Lower leg skin (tissue), 4 donors: ENCODE results near the gene DBI. TPM values are rescaled to one million over a fixed set of nuclear protein-coding genes. Genes with fewer than 3 reads are reported as not detected.

Source experiments
- DNase-seq, 2 donors: peaks; one replicate each; pipeline ENCODE4 v3.0.0-alpha.2; 2019; ENCODE audit warnings: low spot score in 2 of 2
- H3K4me3 ChIP-seq: fragments of 200-600 bp; sonication (generic); 2 replicates; pipeline ENCODE4 v1.5.1; 2017; ENCODE audit warnings: mild to moderate bottlenecking, low read depth; ENCODE audit not compliant: poor library complexity, severe bottlenecking
- CTCF ChIP-seq, 3 donors: fragments of 450-650 bp; IDR thresholded peaks; one replicate each; pipeline ENCODE4 v1.5.1; 2016; ENCODE audit warnings: antibody characterized with exemption in 3 of 3, mild to moderate bottlenecking in 3 of 3, moderate library complexity in 2 of 3
- POLR2A ChIP-seq, 2 donors: fragments of 450-650 bp; IDR thresholded peaks; one replicate each; pipeline ENCODE4 v1.6.1; 2016 to 2017; ENCODE audit warnings: antibody characterized with exemption in 2 of 2, mild to moderate bottlenecking in 1 of 2, moderate library complexity in 1 of 2
- WGBS, 2 donors: methylation state at CpG; one replicate each; pipeline ENCODE4 v1.1.5; 2018; 5-methylcytosine and 5-hydroxymethylcytosine counted together
- intact Hi-C: fragments of 100-400 bp; cut with DNase I; formaldehyde crosslinking; loops from one replicate; pipeline ENCODE4 v1.15.0; 2023; ENCODE audit warnings: low total_unique reads
- total RNA-seq, 4 donors: library from RNA; depleted of rRNA; stranded (reverse); fragments of >200 nt; gene quantifications; one replicate each; pipeline ENCODE4 v1.1.0, GENCODE V29; 2016

DBI gene
- total RNA-seq, 4 donors from 2014 or later: 266 to 369 (median 326) TPM

GRCh38 chr2:119326938-119327337 lies 39.8 kb upstream of the DBI start:
- no peak for TF ChIP-seq CTCF (IDR thresholded peaks at IDR 0.05)
- no peak for TF ChIP-seq POLR2A (IDR thresholded peaks at IDR 0.05)
- no peak for DNase-seq
- no peak overlapping the region for H3K4me3 ChIP-seq
- 63 to 85% methylated on average over 1 of the region's 1 CpG for WGBS, 2 donors
- intact Hi-C loops: no loop called here

- intact Hi-C loops: no loop called here
- TF ChIP-seq POLR2A (IDR thresholded peaks at IDR 0.05): no peak
- H3K4me3 ChIP-seq: no peak overlapping the region
- DNase-seq: no peak
- WGBS, 2 donors: 96 to 99% methylated on average over 6 of the region's 6 CpGs
Measured at GRCh38 chr2:119327431-119327830, 39.3 kb upstream of the DBI start.

- DNase-seq: no peak
- TF ChIP-seq POLR2A (IDR thresholded peaks at IDR 0.05): no peak
- no peak for TF ChIP-seq CTCF (IDR thresholded peaks at IDR 0.05)
- no peak overlapping the region for H3K4me3 ChIP-seq
- WGBS, 2 donors: 96% methylated on average over 6 of the region's 6 CpGs
- intact Hi-C loops: no loop called here
Measured at GRCh38 chr2:119332953-119333352, 33.8 kb upstream of the DBI start.

GRCh38 chr2:119333360-119333759 lies 33.4 kb upstream of the DBI start:
- no peak overlapping the region for H3K4me3 ChIP-seq
- intact Hi-C loops: no loop called here
- DNase-seq: no peak
- no peak for TF ChIP-seq CTCF (IDR thresholded peaks at IDR 0.05)
- no peak for TF ChIP-seq POLR2A (IDR thresholded peaks at IDR 0.05)
- WGBS, 2 donors: 73 to 81% methylated on average over 3 of the region's 3 CpGs

GRCh38 chr2:119333833-119334232 lies 32.9 kb upstream of the DBI start:
- H3K4me3 ChIP-seq: no peak overlapping the region
- WGBS, 2 donors: 96 to 99% methylated on average over 2 of the region's 2 CpGs
- TF ChIP-seq POLR2A (IDR thresholded peaks at IDR 0.05) (no peak), CTCF (IDR thresholded peaks at IDR 0.05) (no peak)
- DNase-seq: no peak
- intact Hi-C loops: no loop called here

GRCh38 chr2:119337749-119338148 lies 29.0 kb upstream of the DBI start:
- H3K4me3 ChIP-seq: no peak overlapping the region
- TF ChIP-seq CTCF (IDR thresholded peaks at IDR 0.05) (no peak), POLR2A (IDR thresholded peaks at IDR 0.05) (no peak)
- 93 to 95% methylated on average over 2 of the region's 2 CpGs for WGBS, 2 donors
- DNase-seq: no peak
- intact Hi-C loops: no loop called here
